Measurements from ENCODE around the gene PAXIP1. TPM values are rescaled to one million over a fixed set of nuclear protein-coding genes. Genes with fewer than 3 reads are reported as not detected.

The PAXIP1 gene
- total and polyA plus RNA-seq, 9 donors, result 7.9 to 14.9 (median 10.3) TPM

DNA sequence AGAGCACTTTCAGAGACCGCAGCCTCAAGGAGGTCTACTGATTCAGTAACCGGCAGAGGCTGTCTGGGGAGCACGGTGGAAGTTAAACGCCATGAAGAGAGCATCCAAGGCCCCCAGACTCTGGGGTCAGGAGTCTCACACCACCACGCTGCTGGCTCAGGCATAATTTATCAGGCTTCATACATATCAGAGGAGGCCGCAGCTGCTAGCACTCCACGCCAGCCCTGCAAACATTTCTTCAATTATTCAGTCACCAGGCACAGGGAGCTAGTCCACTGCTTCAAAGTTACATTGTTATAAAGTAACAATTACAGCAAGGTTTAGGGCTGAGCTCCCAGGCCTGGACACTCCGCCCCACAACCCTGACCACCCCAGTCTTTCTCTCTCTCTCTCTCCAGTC is 97.8 kb downstream of the PAXIP1 start:
- intact Hi-C loops (cut with DNase I), result no loop called here
- no peaks in the 10 kb centered on the region for H3K27me3 ChIP-seq
- no peaks in the 10 kb centered on the region for H3K4me1 ChIP-seq (ENCODE audit: insufficient read depth)
- WGBS, 3 donors, result 53 to 57% (median 56%) methylated on average over 8 of the region's 8 CpGs
- no peak overlapping the region for H3K27ac ChIP-seq
- TF ChIP-seq CTCF (IDR thresholded peaks at IDR 0.05) (no peak), EP300 (IDR thresholded peaks at IDR 0.05) (no peak), POLR2A (IDR thresholded peaks at IDR 0.05) (no peak)
- no peak for DNase-seq
- H3K4me3 ChIP-seq, result no peak overlapping the region
- no peaks in the 10 kb centered on the region for H3K36me3 ChIP-seq
- no peaks in the 10 kb centered on the region for H3K9me3 ChIP-seq

- Histone ChIP-seq H3K4me1 (ENCODE audit: insufficient read depth) (no peaks in the 10 kb centered on the region), H3K27ac (no peak overlapping the region), H3K9me3 (no peaks in the 10 kb centered on the region), H3K27me3 (no peaks in the 10 kb centered on the region), H3K36me3 (no peaks in the 10 kb centered on the region), H3K4me3 (no peak overlapping the region)
- DNase-seq, result no peak
- WGBS, 3 donors, result 41 to 50% (median 48%) methylated on average over 14 of the region's 14 CpGs
- no peak for TF ChIP-seq CTCF (IDR thresholded peaks at IDR 0.05)
- TF ChIP-seq POLR2A (IDR thresholded peaks at IDR 0.05), result no peak
- no peak for TF ChIP-seq EP300 (IDR thresholded peaks at IDR 0.05)
- intact Hi-C loops (cut with DNase I), result no loop called here
Measured at GRCh38 chr7:154903083-154903731, 99.7 kb downstream of the PAXIP1 start.

DNA sequence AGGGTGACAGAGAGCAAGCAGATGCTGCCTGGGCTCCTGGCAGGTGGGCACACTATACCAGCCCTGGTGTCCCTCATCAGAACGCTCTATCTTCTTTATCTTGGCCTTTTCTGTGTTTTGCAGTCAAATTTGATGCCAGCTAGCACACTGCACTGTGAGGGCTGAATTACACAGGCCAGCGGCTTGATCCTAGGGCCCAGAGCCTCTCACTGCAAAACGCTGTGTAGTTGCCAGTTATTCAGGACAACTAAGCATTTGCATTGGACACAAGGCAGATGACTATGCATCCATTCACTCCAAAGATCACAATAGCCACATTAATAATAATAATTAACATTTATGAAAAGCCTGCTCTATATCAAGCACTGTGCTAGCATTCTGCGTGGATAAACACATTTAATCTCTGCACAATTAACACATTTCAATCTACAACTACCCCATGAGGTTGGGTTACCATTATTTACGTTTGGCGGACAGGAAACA is 100.3 kb downstream of the PAXIP1 start:
- DNase-seq, result no peak
- Histone ChIP-seq H3K27me3 (no peaks in the 10 kb centered on the region), H3K4me1 (ENCODE audit: insufficient read depth) (no peaks in the 10 kb centered on the region), H3K9me3 (no peaks in the 10 kb centered on the region), H3K27ac (no peak overlapping the region), H3K4me3 (no peak overlapping the region), H3K36me3 (no peaks in the 10 kb centered on the region)
- no peak for TF ChIP-seq EP300 (IDR thresholded peaks at IDR 0.05)
- no peak for TF ChIP-seq POLR2A (IDR thresholded peaks at IDR 0.05)
- 67 to 76% (median 76%) methylated on average over 6 of the region's 6 CpGs for WGBS, 3 donors
- intact Hi-C loops (cut with DNase I), result no loop called here

GRCh38 chr7:154899862-154900261 is 103.1 kb downstream of the PAXIP1 start:
- Histone ChIP-seq H3K9me3 (no peaks in the 10 kb centered on the region), H3K4me3 (no peak overlapping the region), H3K4me1 (ENCODE audit: insufficient read depth) (no peaks in the 10 kb centered on the region), H3K36me3 (no peaks in the 10 kb centered on the region), H3K27me3 (no peaks in the 10 kb centered on the region), H3K27ac (no peak overlapping the region)
- TF ChIP-seq POLR2A (IDR thresholded peaks at IDR 0.05) (no peak), CTCF (IDR thresholded peaks at IDR 0.05) (no peak), EP300 (IDR thresholded peaks at IDR 0.05) (no peak)
- no peak for DNase-seq
- intact Hi-C loops (cut with DNase I), result no loop called here
- WGBS, 3 donors, result 49 to 56% (median 49%) methylated on average over 5 of the region's 5 CpGs

Data from ovary (tissue), 9 donors.